Pericardium fibroblast (primary cell): ENCODE results near the gene TSPAN4. TPM values are rescaled to one million over a fixed set of nuclear protein-coding genes. Genes with fewer than 3 reads are reported as not detected.

ENCODE experiments used
- total RNA-seq: library from RNA; depleted of rRNA; stranded (reverse); fragments of >200 nt; gene quantifications from 2 replicates; pipeline ENCODE4 v1.2.3, GENCODE V29; 2015

Gene TSPAN4
- total RNA-seq: 282 and 332 TPM in 2 replicates

DNA sequence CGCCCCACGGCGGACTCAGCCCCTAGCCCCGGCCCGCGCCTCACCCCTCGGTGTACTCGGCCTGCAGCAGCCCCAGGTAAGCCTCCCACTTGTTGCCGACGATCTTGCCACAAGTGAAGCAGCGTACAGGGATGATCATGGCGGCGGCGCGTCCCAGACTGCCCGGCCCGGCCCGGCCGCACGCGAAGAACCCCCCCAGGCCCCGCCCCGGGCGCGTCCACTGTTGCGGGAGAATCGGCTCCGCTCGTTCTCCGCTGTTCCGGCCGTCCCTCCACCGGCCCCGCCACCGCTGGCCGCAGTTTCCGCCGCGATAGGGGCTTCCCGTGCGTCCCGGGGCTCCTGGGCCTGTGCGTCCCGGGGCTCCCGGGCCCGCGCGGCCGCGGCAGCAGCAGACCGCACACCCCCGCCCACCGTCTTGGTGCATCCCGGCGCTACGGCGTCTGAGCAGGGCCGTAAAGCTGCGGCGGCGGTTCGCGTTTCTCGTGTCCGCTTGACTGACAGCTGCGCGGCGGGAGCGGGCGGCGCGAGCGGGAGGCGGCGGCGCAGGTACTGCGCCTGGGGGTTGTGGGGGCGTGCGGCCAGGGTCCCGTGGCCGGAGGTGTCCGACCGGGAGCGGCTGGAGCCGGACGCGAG is at the start of gene TSPAN4, which contains the start of gene POLR2L:
TSPAN4 (plus strand) TSS at position 483 of the 633 bp plus-strand sequence. CDS start 7,453 bp downstream, outside the sequence.
POLR2L (minus strand) TSS at position 160 of the 633 bp plus-strand sequence; CDS start at position 139, 21 bp downstream.

DNA sequence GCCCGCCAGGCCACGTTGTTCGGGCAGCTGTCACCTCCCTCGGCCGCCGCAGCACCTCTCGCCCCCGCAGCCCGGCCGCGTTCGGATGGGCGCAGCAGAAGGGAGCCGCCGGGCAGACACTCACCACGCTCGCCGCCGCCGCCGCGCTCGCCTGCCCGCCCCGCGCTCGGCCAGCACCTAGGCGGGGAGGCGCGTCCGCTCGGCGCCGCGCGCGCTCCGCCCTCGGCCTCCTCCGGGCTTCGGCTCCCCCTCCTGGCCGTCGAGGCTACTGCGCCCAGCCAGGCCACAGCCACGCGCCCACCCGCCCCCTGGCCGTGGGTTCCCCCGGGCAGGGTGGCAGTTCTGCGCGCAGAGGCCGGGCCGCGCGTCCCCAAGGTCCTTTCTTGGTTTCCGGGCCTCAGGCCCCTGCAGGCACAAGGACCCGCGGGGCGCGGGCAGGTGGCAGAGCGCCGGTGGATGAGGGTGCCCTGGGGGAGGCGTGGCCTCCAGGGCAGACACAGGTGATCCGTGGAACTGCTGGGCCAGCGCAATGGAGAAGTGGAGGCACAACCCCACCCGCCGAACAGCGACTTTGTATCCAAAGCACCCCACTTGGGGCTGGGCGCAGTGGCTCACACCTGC is 44.4 kb upstream of the TSPAN4 start, which contains the start of gene SLC25A22:
SLC25A22 (minus strand) TSS at position 189 of the 621 bp plus-strand sequence. CDS start 3,275 bp downstream, outside the sequence.

DNA sequence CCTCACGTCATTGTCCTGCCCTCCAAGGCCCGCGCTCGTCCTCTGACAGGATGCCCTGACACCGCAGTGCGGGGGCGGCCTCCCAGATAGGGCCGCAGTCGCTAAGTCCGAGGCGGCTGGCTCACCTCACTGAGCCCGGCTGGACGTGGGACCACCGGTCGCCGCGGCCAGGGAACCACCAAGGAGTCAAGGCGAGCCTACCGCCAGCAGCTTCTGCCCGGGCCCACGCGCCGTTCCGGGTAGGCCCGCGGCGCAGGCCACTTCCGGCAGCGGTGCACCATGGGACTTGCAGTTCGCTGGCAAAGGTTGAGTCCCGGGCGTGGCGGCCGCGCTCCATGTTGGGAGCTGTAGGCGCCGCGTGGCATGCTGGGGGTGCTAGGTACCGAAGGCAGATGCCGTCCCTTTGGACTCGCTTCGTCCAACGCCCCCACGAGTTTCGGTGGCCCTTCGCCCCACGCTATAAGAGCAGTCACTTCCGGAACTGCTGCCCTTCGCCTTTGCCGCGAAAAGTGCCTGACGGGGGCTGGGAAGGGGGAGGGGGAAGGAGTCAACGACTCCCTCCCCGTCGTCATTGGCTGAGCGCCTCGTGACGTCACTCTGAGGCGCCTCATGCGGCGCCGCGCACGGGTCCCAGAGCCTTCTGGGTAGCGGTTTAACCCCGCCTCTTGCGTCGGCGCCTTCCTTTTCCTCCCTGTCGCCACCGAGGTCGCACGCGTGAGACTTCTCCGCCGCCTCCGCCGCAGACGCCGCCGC is 33.2 kb upstream of the TSPAN4 start, which contains the start of gene RPLP2:
RPLP2 (plus strand) TSS at position 681 of the 753 bp plus-strand sequence. CDS start 268 bp downstream, outside the sequence.

GRCh38 chr11:818396-819128 is 24.1 kb upstream of the TSPAN4 start, which contains the start of gene PNPLA2:
Gene PNPLA2, plus strand, starts transcription at chr11:818914. Its CDS starts 805 bp downstream, at chr11:819719.

GRCh38 chr11:827897-828192 is 14.8 kb upstream of the TSPAN4 start, which contains the start of gene CRACR2B:
Gene CRACR2B, plus strand, starts transcription at chr11:827919. Its CDS starts 689 bp downstream, at chr11:828608.

DNA sequence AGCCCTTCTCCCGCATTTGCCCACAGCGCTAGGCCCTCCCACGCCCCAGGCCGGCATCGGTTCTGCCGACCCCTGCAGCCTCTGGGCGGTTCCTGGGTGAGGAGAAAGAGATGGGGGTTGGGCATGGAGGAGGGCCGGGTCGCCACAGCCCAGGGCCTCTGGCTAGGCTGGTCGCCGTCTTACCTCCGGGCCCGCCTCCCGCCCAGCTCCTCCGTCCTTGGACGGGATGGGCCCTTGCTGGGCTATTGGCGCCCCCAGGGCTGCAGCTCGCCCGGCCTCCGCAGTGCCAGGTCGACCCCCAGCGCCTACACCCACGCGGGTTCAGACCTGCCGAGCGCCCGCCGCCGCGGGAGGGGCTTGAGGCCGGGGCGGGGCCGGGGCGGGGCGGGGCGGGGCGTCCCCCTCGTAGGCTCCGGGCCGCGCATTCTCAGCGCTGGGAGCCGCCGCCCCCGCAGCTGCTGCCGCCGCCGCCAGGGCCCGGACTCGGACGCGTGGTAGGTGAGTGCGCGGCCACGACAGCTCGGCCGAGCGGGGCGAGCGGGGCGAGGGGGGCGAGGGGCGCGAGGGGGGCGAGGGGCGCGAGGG is 10.0 kb upstream of the TSPAN4 start, which contains the start of gene CD151:
CD151 (plus strand) TSS at position 424 of the 585 bp plus-strand sequence. CDS start 3,118 bp downstream, outside the sequence.

DNA sequence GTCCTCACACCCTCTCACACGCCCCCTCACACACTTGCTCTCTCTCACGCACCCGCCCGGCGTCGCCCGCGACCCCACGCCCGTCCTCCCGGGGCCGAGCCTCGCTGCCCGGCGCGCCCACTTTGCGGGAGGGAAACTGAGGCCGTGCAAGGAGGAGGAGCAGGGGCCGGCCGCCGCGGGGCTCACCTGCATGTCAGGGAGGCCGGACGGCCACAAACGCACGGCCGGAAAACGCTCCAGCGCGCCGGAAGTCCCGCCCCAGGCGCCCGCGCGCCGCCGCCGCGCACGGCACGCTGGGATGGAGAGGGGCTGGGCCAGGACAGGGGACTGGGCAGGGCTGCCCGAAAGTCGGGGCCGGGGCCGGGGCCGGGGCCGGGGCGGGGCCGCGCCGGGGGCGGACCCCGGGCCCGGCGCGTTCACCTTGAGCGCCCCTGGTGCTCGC is 68.0 kb downstream of the TSPAN4 start, which contains the start of gene CHID1:
CHID1 (minus strand) TSS at position 222 of the 442 bp plus-strand sequence. CDS start 5,994 bp downstream, outside the sequence.

Other genes with a start within 250 kb of the TSPAN4 start
- gene IRF7, start 226.9 kb upstream of the TSPAN4 start, total RNA-seq: 18.9 and 21.2 TPM in 2 replicates
- gene CDHR5, start 217.9 kb upstream of the TSPAN4 start, total RNA-seq: not detected in 2 replicates
- not detected in 2 replicates for gene SCT, start 215.7 kb upstream of the TSPAN4 start, total RNA-seq
- gene DRD4, start 205.6 kb upstream of the TSPAN4 start, total RNA-seq: not detected in 2 replicates
- gene DEAF1, start 147.6 kb upstream of the TSPAN4 start, total RNA-seq: 33.8 and 39.2 TPM in 2 replicates
- 26.4 and 33.7 TPM in 2 replicates for gene TMEM80, start 147.0 kb upstream of the TSPAN4 start, total RNA-seq
- 18.2 and 19.9 TPM in 2 replicates for gene EPS8L2, start 136.6 kb upstream of the TSPAN4 start, total RNA-seq
- gene TALDO1, start 95.4 kb upstream of the TSPAN4 start, total RNA-seq: 105 and 133 TPM in 2 replicates
- gene GATD1, start 65.4 kb upstream of the TSPAN4 start, total RNA-seq: 34.0 and 46.0 TPM in 2 replicates
- 0.94 and 1.3 TPM in 2 replicates for gene CEND1, start 52.8 kb upstream of the TSPAN4 start, total RNA-seq
- gene SLC25A22, start 44.6 kb upstream of the TSPAN4 start, total RNA-seq: 9.8 and 18.2 TPM in 2 replicates
- 7.4 and 12.1 TPM in 2 replicates for gene PIDD1, start 37.6 kb upstream of the TSPAN4 start, total RNA-seq
- 1,276 and 1,479 TPM in 2 replicates for gene RPLP2, start 32.9 kb upstream of the TSPAN4 start, total RNA-seq
- 32.1 and 37.1 TPM in 2 replicates for gene PNPLA2, start 23.9 kb upstream of the TSPAN4 start, total RNA-seq
- 0.70 and 3.3 TPM in 2 replicates for gene CRACR2B, start 14.9 kb upstream of the TSPAN4 start, total RNA-seq
- gene CD151, start 9.9 kb upstream of the TSPAN4 start, total RNA-seq: 300 and 449 TPM in 2 replicates
- 144 and 256 TPM in 2 replicates for gene POLR2L, start 323 bp upstream of the TSPAN4 start, total RNA-seq
- 88.0 and 91.3 TPM in 2 replicates for gene CHID1, start 68.0 kb downstream of the TSPAN4 start, total RNA-seq
- 41.9 and 47.2 TPM in 2 replicates for gene AP2A2, start 83.0 kb downstream of the TSPAN4 start, total RNA-seq
- not detected in 2 replicates for gene MUC6, start 193.9 kb downstream of the TSPAN4 start, total RNA-seq
- not detected in 2 replicates for gene MUC2, start 232.0 kb downstream of the TSPAN4 start, total RNA-seq